LNCAP (cell line): ENCODE results near the gene GPR33.

ENCODE experiments used
- TF ChIP-seq, protein P1 (sequence below): fragments of 450-650 bp; IDR thresholded peaks from 2 replicates; pipeline ENCODE4 v1.5.1; 2017; ENCODE audit warnings: mild to moderate bottlenecking

The GPR33 gene

DNA sequence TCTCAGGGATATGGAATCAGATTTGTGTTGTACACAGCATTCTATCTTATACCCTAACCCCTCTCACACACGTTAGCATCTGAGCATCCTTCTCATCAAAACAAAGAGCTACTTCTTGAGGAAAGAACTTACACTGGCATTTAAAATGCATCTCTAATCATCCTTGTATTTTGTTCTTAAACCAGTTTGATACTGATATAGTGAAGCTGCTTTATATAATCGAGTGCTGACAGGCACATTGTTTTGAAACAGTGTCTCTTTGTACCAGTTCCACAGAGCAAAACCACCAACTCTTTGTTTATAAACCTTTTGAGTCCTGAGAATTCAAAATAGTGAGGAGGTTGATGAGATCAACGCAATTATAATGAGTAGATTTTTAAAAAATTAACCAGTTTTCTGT is 8.8 kb downstream of the GPR33 start:
- TF ChIP-seq, protein P1, sequence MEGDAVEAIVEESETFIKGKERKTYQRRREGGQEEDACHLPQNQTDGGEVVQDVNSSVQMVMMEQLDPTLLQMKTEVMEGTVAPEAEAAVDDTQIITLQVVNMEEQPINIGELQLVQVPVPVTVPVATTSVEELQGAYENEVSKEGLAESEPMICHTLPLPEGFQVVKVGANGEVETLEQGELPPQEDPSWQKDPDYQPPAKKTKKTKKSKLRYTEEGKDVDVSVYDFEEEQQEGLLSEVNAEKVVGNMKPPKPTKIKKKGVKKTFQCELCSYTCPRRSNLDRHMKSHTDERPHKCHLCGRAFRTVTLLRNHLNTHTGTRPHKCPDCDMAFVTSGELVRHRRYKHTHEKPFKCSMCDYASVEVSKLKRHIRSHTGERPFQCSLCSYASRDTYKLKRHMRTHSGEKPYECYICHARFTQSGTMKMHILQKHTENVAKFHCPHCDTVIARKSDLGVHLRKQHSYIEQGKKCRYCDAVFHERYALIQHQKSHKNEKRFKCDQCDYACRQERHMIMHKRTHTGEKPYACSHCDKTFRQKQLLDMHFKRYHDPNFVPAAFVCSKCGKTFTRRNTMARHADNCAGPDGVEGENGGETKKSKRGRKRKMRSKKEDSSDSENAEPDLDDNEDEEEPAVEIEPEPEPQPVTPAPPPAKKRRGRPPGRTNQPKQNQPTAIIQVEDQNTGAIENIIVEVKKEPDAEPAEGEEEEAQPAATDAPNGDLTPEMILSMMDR: no peak

DNA sequence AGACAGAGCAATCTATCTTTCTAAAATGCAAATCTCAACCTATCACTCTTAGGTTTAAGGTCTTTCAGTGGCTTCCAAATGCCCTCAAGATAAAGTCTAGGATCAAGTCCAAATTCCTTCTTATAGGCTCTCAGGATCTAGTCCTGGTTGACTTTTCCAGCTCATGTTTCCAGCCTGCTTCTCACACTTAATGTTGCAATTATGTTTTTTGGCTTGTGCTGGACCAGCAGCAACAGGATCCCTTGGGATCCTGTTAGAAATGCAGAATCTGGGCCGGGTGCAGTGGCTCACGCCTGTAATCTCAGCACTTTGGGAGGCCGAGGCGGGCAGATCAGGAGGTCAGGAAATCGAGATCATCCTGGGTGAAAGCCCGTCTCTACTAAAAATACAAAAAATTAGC is 10.6 kb downstream of the GPR33 start:
- TF ChIP-seq, protein P1: no peak

DNA sequence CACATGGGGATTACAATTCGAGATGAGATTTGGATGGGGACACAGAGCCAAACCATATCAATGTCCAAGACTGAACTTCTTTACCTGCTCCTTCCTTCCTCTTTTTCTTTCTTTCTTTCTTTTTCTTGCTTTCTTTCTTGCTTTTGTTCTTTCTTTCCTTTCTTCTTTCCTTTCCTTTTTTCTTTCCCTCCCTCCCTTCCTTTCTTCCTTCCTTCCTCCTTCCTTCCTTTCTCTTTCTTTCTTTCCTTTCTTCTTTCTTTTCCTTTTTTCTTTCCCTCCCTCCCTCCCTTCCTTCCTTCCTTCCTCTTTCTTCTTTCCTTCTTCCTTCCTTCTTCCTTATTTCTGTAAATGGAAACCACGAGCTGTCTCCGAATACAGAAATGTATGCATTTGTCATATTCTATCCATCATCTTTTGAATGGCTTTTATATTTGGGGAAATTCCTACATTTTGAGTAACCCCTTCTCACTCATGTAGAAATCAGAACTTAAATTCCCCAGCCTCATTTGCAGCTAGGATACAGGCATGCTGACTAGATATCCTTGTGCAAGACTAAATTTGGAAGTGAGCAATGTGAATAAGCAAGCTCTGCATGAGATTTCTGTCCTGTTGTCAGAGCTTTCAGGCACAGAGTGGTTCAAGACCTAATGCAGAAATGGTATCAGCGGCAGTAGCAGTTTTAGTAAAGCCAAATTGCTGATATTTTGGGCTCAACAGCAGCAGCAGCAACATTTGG is 11.5 kb downstream of the GPR33 start:
- TF ChIP-seq, protein P1: no peak

DNA sequence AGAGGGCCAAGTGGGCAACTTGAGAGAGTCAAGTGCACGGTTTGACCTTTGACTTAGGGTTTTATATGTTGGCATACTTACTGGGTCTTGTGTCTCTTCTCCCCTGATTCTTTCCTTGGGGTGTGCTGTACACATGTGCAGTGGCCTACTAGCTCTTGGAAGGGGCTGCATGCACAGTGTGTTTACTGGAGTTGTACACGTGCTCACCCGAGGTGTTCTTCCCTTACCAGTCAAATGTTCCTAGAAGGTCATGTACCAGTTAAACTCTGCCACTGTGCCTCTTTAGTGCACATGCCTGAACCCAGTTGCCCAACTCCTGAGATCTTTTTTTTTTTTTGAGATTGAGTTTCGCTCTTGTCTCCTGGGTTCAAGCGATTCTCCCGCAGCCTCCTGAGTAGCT is 21.3 kb downstream of the GPR33 start:
- TF ChIP-seq, protein P1: no peak

DNA sequence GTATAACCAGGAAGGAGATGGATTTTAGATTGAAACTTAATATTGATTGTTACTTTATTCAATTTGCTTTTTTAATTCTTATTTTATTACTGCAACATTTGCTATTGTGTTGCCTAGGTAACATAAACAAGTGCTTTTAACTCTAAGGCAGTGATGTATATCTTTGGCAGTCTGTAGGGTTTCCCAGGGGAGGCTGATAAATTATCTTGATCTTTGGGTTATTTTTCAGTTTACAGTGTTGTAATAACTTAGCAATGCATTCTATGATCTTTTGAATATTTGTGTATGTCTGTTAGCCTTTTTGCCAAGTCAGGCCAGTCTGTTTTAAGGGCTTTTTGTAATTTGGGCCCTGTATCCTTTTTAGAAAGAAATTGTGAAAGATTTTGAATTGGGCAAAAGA is 22.7 kb downstream of the GPR33 start:
- TF ChIP-seq, protein P1: no peak

DNA sequence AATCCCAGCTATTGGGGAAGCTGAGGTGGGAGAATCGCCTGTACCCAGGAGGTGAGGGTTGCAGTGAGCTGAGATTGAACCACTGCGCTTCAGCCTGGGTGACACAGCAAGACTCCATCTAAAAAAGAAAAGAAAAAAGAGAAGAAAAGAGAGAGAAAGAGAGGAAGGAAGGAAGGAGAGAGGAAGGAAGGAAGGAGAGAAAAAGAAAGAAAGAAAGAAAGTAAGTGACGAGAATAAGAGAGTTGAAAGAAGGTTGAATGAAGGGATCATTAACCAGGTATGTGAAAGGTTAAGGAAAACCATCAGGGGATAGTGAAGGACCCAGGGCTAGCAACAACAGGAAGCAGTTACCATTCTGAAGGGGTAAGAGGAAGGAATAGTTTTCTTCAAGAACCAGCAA is 26.3 kb downstream of the GPR33 start:
- TF ChIP-seq, protein P1: no peak

DNA sequence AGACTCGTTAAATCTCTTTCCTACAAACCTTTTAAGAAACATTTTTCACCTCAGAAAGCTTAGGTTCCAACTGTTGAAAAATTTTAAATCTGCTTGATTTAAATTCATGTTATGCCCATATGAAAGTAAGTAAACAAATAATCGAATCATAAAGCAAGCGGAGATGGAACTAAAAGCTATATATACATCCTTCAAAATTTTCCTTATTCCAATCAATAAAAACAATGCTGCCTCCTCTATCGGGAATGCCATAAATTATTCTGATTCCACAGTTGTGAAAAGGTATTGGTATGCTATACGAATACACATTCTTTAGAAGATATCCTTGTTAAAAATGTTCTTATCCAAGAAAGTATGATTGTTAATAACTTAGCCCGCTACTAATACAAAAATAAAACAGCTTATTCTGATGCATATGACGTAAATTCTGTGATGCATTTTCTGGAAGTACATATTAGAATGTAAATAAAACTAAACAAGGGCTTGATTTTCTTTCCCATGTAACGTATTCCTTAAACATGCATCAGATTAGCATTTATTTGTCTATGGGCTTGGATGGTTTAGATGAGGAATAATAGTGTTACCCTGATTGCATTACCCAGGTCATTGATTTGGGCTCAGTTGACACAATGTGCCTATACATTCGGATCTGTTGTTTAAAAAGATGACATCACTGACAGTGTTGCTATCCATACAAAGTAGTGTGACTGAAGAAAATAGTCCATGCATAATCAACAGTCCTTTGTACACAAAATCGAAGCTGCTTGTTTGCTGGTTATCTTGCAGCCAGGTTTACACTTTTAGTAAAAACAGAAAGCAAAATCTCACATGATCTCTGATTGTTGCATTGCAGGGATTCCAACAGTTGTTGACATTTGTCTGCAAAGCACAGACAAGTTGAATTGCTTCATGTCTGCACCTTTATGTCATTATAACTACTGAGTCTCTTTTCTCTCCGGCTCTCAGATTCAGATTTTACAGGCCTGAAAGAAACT is 29.9 kb downstream of the GPR33 start:
- TF ChIP-seq, protein P1: no peak
